Measurements from ENCODE around the gene DOCK2.

DOCK2 gene

DNA sequence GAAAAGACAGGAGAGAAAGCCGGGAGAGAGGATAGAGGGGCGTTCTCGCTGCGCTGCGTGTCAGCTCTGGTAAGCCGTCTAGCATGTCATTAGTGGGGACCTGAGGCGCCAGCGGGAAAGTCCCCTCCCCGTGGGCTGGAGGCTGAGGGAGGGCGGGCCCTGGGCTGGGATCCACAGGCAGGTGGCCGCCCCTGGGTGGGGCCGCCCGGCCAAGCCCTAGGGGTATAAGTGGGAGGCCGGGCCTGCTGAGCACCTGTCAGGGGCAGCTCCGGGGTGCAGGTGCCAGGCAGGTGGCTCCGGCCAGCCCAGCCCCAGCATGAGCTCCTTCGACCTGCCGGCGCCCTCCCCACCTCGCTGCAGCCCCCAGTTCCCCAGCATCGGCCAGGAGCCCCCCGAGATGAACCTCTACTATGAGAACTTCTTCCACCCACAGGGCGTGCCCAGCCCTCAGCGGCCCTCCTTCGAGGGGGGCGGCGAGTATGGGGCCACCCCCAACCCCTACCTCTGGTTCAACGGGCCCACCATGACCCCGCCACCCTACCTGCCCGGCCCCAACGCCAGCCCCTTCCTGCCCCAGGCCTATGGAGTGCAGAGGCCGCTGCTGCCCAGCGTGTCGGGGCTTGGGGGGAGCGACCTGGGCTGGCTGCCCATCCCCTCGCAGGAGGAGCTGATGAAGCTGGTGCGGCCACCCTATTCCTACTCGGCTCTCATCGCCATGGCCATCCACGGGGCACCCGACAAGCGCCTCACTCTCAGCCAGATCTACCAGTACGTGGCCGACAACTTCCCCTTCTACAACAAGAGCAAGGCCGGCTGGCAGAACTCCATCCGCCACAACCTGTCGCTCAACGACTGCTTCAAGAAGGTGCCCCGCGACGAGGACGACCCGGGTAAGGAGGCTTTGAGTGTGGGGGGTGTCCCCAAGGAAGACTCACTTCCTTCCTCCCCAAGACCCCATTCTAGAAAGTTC, 468.9 kb downstream of the DOCK2 start, which contains the start of gene FOXI1:
TSS of gene FOXI1 (plus strand) at position 256 of the 970 bp plus-strand sequence. CDS start at position 317, 61 bp downstream.
- TF ChIP-seq, protein P1, sequence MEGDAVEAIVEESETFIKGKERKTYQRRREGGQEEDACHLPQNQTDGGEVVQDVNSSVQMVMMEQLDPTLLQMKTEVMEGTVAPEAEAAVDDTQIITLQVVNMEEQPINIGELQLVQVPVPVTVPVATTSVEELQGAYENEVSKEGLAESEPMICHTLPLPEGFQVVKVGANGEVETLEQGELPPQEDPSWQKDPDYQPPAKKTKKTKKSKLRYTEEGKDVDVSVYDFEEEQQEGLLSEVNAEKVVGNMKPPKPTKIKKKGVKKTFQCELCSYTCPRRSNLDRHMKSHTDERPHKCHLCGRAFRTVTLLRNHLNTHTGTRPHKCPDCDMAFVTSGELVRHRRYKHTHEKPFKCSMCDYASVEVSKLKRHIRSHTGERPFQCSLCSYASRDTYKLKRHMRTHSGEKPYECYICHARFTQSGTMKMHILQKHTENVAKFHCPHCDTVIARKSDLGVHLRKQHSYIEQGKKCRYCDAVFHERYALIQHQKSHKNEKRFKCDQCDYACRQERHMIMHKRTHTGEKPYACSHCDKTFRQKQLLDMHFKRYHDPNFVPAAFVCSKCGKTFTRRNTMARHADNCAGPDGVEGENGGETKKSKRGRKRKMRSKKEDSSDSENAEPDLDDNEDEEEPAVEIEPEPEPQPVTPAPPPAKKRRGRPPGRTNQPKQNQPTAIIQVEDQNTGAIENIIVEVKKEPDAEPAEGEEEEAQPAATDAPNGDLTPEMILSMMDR (IDR thresholded peaks at IDR 0.05; ENCODE audit: low read depth, low read length, missing control alignments): no peak

DNA sequence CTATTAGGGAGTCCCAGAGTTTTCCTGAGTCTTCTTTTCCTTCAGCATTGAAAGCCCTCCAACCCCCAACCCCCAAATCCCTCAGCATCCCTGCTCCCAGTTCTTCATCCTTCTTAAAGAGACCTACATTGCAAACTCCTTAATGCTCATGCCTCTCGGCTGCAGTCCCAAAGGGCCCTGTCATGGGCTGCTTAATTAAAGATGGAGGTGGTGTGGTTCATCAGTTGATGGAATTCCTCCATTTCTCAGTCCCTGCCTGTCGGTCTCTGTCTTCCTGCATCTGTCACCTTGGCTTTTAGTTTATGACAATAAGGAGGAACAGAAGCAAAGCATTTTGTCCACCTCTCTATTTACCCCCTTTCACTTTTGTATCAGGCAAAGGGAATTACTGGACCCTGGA, 470.6 kb downstream of the DOCK2 start:
- no peak overlapping the region for H3K4me3 ChIP-seq (replicated peaks; ENCODE audit: low read depth, low read length)
- DNase-seq (ENCODE audit: extremely low read depth, low read depth): no peak
- TF ChIP-seq, protein P1 (IDR thresholded peaks at IDR 0.05; ENCODE audit: low read depth, low read length, missing control alignments): no peak

More for the DNA sequence above, 468.9 kb downstream of the DOCK2 start, which contains the start of gene FOXI1:
- DNase-seq (ENCODE audit: extremely low read depth, low read depth): no peak
- no peak within 1 kb of the TSS for H3K4me3 ChIP-seq (replicated peaks; ENCODE audit: low read depth, low read length)

DNA sequence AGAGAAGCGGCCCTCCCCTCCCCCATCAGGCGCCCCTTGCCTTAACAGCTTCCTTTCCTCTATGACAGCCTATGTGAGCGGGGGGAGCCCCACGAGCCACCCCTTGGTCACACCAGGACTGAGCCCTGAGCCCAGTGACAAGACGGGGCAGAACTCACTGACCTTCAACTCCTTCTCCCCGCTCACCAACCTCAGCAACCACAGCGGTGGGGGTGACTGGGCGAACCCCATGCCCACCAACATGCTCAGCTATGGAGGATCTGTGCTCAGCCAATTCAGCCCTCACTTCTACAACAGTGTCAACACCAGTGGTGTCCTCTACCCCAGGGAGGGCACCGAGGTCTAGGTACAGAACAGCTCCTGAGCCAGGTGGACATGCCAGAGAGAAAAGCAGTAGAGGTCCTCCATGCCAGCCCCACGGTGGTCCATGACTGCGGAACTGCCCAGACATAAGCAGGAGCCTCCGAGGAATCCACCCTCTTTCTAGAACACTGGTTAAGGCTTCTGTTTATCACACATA, 471.3 kb downstream of the DOCK2 start:
- TF ChIP-seq, protein P1 (IDR thresholded peaks at IDR 0.05; ENCODE audit: low read depth, low read length, missing control alignments): no peak
- DNase-seq (ENCODE audit: extremely low read depth, low read depth): no peak
- no peak overlapping the region for H3K4me3 ChIP-seq (replicated peaks; ENCODE audit: low read depth, low read length)

DNA sequence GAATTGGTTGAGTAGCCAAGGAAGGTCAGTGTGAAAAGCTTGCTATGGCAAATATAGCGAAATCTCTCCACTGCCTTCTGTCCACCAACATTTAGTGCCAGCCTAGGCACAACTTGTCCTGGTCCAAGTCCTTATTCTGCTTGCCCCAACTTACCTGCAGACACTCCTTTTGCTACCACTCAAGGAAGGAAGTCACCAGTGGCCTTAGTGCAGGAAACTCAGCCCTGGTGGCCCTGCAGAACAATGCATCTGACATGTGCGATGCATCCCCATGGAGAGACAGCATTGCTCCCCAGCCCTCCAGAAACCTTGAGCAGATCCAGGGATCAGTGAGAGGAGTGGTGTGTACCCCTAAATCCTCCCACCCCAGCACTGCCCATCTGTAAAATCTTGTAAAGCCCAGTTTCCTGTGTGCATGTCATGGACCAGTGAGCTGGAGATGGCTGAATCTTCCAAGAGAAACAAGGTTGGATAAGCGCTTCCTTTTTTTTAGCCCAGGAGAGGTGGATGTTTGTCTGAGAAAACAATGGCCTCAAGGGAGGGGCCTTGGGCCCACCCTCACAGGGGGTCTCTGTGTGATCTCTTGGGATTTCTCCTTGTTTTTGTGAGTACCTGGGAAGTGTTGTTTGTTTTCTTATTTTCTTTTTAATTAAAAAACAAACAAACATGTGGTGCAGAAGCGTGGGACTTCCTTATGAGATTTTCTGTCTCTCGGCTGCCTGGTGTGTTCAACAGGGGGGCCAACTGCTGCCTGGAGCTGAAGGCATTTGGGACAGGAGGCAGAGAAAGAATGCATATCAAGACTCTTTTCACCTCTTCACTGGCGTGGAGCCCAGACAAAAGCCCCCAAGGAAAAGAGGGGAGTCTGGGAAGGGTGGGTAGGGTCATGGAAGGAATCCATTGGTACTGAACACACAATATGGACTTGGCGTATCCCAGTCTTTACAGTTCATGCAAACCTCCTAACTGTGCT, 472.3 kb downstream of the DOCK2 start:
- DNase-seq (ENCODE audit: extremely low read depth, low read depth): no peak
- no peak overlapping the region for H3K4me3 ChIP-seq (replicated peaks; ENCODE audit: low read depth, low read length)
- TF ChIP-seq, protein P1 (IDR thresholded peaks at IDR 0.05; ENCODE audit: low read depth, low read length, missing control alignments): no peak

DNA sequence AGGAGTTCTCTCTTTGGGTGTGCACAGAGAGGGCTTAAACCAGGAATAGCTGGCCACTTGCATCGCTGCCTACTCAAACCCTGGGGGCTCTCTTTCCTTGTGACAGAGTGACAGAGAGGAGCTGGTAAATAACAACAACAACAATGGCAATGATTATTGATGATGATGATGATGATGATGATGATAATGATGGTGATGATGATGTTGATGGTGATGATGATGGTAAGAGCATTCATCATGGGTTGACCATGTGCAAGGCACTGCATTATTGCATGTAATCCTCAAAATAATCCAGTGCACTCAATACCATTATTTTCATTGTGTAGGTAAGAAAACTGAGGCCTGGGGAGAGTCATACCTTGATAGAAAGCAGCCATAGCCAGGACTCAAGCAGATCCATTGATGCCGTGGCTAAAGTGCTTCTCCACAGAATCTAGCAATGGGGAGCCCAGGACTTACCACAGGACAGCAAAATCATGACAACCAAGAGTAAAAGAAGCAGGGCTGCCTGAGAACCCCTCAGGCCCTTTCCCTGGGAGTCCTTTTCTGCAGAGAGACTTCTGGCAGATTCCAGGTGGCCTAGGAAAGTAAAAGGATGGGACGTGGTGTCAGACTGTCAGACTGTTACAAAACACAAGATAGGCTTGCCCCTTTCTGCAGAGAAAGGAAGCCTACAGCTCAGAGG, 473.5 kb downstream of the DOCK2 start:
- DNase-seq (ENCODE audit: extremely low read depth, low read depth): no peak
- TF ChIP-seq, protein P1 (IDR thresholded peaks at IDR 0.05; ENCODE audit: low read depth, low read length, missing control alignments): no peak
- H3K4me3 ChIP-seq (replicated peaks; ENCODE audit: low read depth, low read length): no peak overlapping the region

Measured in HFF-Myc (cell line).